ENCODE results near the gene ATP8B4. TPM values are rescaled to one million over a fixed set of nuclear protein-coding genes. Genes with fewer than 3 reads are reported as not detected.
"Not testable (repeated sequence)": the region's sequence is repeated elsewhere in the genome, so short reads cannot be mapped to it uniquely, and the experiment has no call there.

The ATP8B4 gene
- total RNA-seq (under 1 TPM; 0.18 to 0.99 TPM), polyA plus RNA-seq (not detected), total RNA-seq (0 to 2.0 (median 0.12) reads per million in 6 experiments)

GRCh38 chr15:50119063-50120040, at the start of gene ATP8B4:
Gene ATP8B4, minus strand, starts transcription at chr15:50119233. Its CDS starts 12,267 bp downstream, at chr15:50106966.
- ATAC-seq (no peak), DNase-seq (no peak)
- H3K27ac Mint-ChIP-seq = peak within 1 kb of the TSS in 4 of 10 donors; percentile 2 to 23 (median 14)
- H3K4me1 Mint-ChIP-seq = peaks cover 5 to 28% (median 8%) of the 10 kb centered on the region in 4 donors
- H3K4me3 Mint-ChIP-seq = peak within 1 kb of the TSS in 2 of 10 donors; percentile 52 to 70
- H3K27me3 Mint-ChIP-seq = peaks cover 0 to 21% (median 7%) of the 10 kb centered on the region in 5 donors
- POLR2A ChIA-PET = no interaction called here
- peaks cover 0 to 14% (median 4%) of the 10 kb centered on the region in 3 donors for H3K36me3 Mint-ChIP-seq
- H3K9me3 Mint-ChIP-seq = peaks cover 0 to 24% (median 11%) of the 10 kb centered on the region in 9 donors

- POLR2A ChIA-PET = no interaction called here
- Mint-ChIP-seq H3K9me3 (peaks cover 0 to 15% (median 6%) of the 10 kb centered on the region in 9 donors), H3K4me1 (peaks cover 0 to 3% (median 0%) of the 10 kb centered on the region in 4 donors), H3K4me3 (no peak overlapping the region), H3K27me3 (peaks cover 10 to 36% (median 30%) of the 10 kb centered on the region in 5 donors), H3K36me3 (peaks cover 0 to 18% (median 4%) of the 10 kb centered on the region in 3 donors), H3K27ac (no peak overlapping the region)
- ATAC-seq = no peak
- no peak for DNase-seq
These were observed 49.3 kb upstream of the ATP8B4 start for GRCh38 chr15:50168379-50168778.

- H3K9me3 Mint-ChIP-seq = peaks cover 0 to 13% (median 6%) of the 10 kb centered on the region in 9 donors
- peaks cover 0 to 3% (median 0%) of the 10 kb centered on the region in 4 donors for H3K4me1 Mint-ChIP-seq
- no peak for ATAC-seq
- POLR2A ChIA-PET = no interaction called here
- H3K4me3 Mint-ChIP-seq = no peak overlapping the region
- no peak for DNase-seq
- H3K27ac Mint-ChIP-seq = no peak overlapping the region
- peaks cover 0 to 23% (median 4%) of the 10 kb centered on the region in 3 donors for H3K36me3 Mint-ChIP-seq
- peaks cover 10 to 48% (median 37%) of the 10 kb centered on the region in 5 donors for H3K27me3 Mint-ChIP-seq
These were observed 48.1 kb upstream of the ATP8B4 start for GRCh38 chr15:50167110-50167509.

GRCh38 chr15:50166216-50166615, 47.2 kb upstream of the ATP8B4 start:
- H3K9me3 Mint-ChIP-seq = peaks cover 0 to 8% (median 0%) of the 10 kb centered on the region in 9 donors
- POLR2A ChIA-PET = no interaction called here
- H3K36me3 Mint-ChIP-seq = peaks cover 0 to 17% (median 0%) of the 10 kb centered on the region in 3 donors
- no peak for ATAC-seq
- peaks cover 10 to 48% (median 32%) of the 10 kb centered on the region in 5 donors for H3K27me3 Mint-ChIP-seq
- peak overlapping the region in 1 of 10 donors; percentile 61 for H3K27ac Mint-ChIP-seq
- H3K4me3 Mint-ChIP-seq = no peak overlapping the region
- DNase-seq = no peak
- peaks cover 0 to 3% (median 0%) of the 10 kb centered on the region in 4 donors for H3K4me1 Mint-ChIP-seq

- POLR2A ChIA-PET = no interaction called here
- DNase-seq (no peak), ATAC-seq (no peak)
- Mint-ChIP-seq H3K27ac (no peak overlapping the region), H3K4me3 (no peak overlapping the region), H3K4me1 (peaks cover 0 to 3% (median 0%) of the 10 kb centered on the region in 4 donors), H3K36me3 (peaks cover 0 to 18% (median 0%) of the 10 kb centered on the region in 3 donors), H3K9me3 (peaks cover 0 to 15% (median 0%) of the 10 kb centered on the region in 9 donors), H3K27me3 (peaks cover 10 to 48% (median 31%) of the 10 kb centered on the region in 5 donors)
These were observed 45.4 kb upstream of the ATP8B4 start for GRCh38 chr15:50164458-50164857.

- peaks cover 10 to 48% (median 27%) of the 10 kb centered on the region in 5 donors for H3K27me3 Mint-ChIP-seq
- H3K9me3 Mint-ChIP-seq = peaks cover 0 to 21% (median 6%) of the 10 kb centered on the region in 9 donors
- H3K36me3 Mint-ChIP-seq = peaks cover 0 to 24% (median 0%) of the 10 kb centered on the region in 3 donors
- no peak for DNase-seq
- no peak overlapping the region for H3K27ac Mint-ChIP-seq
- peaks cover 0 to 3% (median 0%) of the 10 kb centered on the region in 4 donors for H3K4me1 Mint-ChIP-seq
- POLR2A ChIA-PET = no interaction called here
- H3K4me3 Mint-ChIP-seq = no peak overlapping the region
- no peak for ATAC-seq
These were observed 44.8 kb upstream of the ATP8B4 start for GRCh38 chr15:50163719-50164410.

GRCh38 chr15:50162969-50163718, 44.1 kb upstream of the ATP8B4 start:
- no peak overlapping the region for H3K4me3 Mint-ChIP-seq
- H3K27me3 Mint-ChIP-seq = peaks cover 10 to 42% (median 24%) of the 10 kb centered on the region in 5 donors
- H3K27ac Mint-ChIP-seq = no peak overlapping the region
- peaks cover 0 to 22% (median 0%) of the 10 kb centered on the region in 3 donors for H3K36me3 Mint-ChIP-seq
- ATAC-seq (no peak), DNase-seq (no peak)
- POLR2A ChIA-PET = no interaction called here
- H3K4me1 Mint-ChIP-seq = peaks cover 0 to 3% (median 0%) of the 10 kb centered on the region in 4 donors
- H3K9me3 Mint-ChIP-seq = peaks cover 0 to 25% (median 8%) of the 10 kb centered on the region in 9 donors

GRCh38 chr15:50158236-50158635, 39.2 kb upstream of the ATP8B4 start:
- H3K27ac Mint-ChIP-seq, H3K4me1 Mint-ChIP-seq, DNase-seq, H3K4me3 Mint-ChIP-seq, POLR2A ChIA-PET, ATAC-seq: not testable (repeated sequence)
- H3K36me3 Mint-ChIP-seq = peaks cover 0 to 27% (median 0%) of the 10 kb centered on the region in 3 donors
- peaks cover 7 to 53% (median 17%) of the 10 kb centered on the region in 9 donors for H3K9me3 Mint-ChIP-seq
- H3K27me3 Mint-ChIP-seq = peaks cover 2 to 12% (median 5%) of the 10 kb centered on the region in 5 donors

GRCh38 chr15:50151476-50151875, 32.4 kb upstream of the ATP8B4 start:
- no peak overlapping the region for H3K4me3 Mint-ChIP-seq

GRCh38 chr15:50150851-50151250, 31.8 kb upstream of the ATP8B4 start:
- DNase-seq = no peak
- H3K27me3 Mint-ChIP-seq = peaks cover 0 to 3% (median 0%) of the 10 kb centered on the region in 5 donors
- H3K36me3 Mint-ChIP-seq = no peaks in the 10 kb centered on the region
- peaks cover 0 to 14% (median 3%) of the 10 kb centered on the region in 9 donors for H3K9me3 Mint-ChIP-seq
- POLR2A ChIA-PET = no interaction called here
- ATAC-seq = no peak
- H3K27ac Mint-ChIP-seq = no peak overlapping the region
- no peak overlapping the region for H3K4me3 Mint-ChIP-seq
- no peaks in the 10 kb centered on the region for H3K4me1 Mint-ChIP-seq

More at GRCh38 chr15:50151476-50151875, 32.4 kb upstream of the ATP8B4 start:
- H3K4me1 Mint-ChIP-seq = no peaks in the 10 kb centered on the region
- H3K9me3 Mint-ChIP-seq = peaks cover 0 to 20% (median 4%) of the 10 kb centered on the region in 9 donors
- peaks cover 0 to 5% (median 0%) of the 10 kb centered on the region in 3 donors for H3K36me3 Mint-ChIP-seq
- ATAC-seq = no peak
- DNase-seq = no peak
- no peak overlapping the region for H3K27ac Mint-ChIP-seq
- peaks cover 0 to 3% (median 0%) of the 10 kb centered on the region in 5 donors for H3K27me3 Mint-ChIP-seq
- POLR2A ChIA-PET = no interaction called here

- no peaks in the 10 kb centered on the region for H3K36me3 Mint-ChIP-seq
- peaks cover 0 to 3% (median 0%) of the 10 kb centered on the region in 4 donors for H3K4me1 Mint-ChIP-seq
- ATAC-seq = no peak
- H3K9me3 Mint-ChIP-seq = peaks cover 0 to 10% (median 1%) of the 10 kb centered on the region in 9 donors
- no peak overlapping the region for H3K27ac Mint-ChIP-seq
- peaks cover 0 to 3% (median 0%) of the 10 kb centered on the region in 5 donors for H3K27me3 Mint-ChIP-seq
- no peak overlapping the region for H3K4me3 Mint-ChIP-seq
- DNase-seq = no peak
- POLR2A ChIA-PET = no interaction called here
These were observed 31.3 kb upstream of the ATP8B4 start for GRCh38 chr15:50150349-50150748.

- no peak for ATAC-seq
- Mint-ChIP-seq H3K36me3 (no peaks in the 10 kb centered on the region), H3K4me3 (no peak overlapping the region), H3K27me3 (peaks cover 0 to 3% (median 0%) of the 10 kb centered on the region in 5 donors), H3K9me3 (peaks cover 0 to 6% (median 0%) of the 10 kb centered on the region in 9 donors), H3K4me1 (peaks cover 0 to 3% (median 0%) of the 10 kb centered on the region in 4 donors), H3K27ac (no peak overlapping the region)
- DNase-seq = no peak
- POLR2A ChIA-PET = no interaction called here
These were observed 30.1 kb upstream of the ATP8B4 start for GRCh38 chr15:50149090-50149489.
